Medulla oblongata (tissue), 1 donor: Measurements from ENCODE around the gene CFAP70.
A peak's percentile ranks its signal among the peaks of the same experiment; 100 is the strongest.
"Not testable (repeated sequence)": the region's sequence is repeated elsewhere in the genome, so short reads cannot be mapped to it uniquely, and the experiment has no call there.

Experiments
- DNase-seq: peaks from one replicate; pipeline ENCODE4 v3.0.0-alpha.2; 2015; ENCODE audit errors: extremely low spot score

Gene CFAP70

DNA sequence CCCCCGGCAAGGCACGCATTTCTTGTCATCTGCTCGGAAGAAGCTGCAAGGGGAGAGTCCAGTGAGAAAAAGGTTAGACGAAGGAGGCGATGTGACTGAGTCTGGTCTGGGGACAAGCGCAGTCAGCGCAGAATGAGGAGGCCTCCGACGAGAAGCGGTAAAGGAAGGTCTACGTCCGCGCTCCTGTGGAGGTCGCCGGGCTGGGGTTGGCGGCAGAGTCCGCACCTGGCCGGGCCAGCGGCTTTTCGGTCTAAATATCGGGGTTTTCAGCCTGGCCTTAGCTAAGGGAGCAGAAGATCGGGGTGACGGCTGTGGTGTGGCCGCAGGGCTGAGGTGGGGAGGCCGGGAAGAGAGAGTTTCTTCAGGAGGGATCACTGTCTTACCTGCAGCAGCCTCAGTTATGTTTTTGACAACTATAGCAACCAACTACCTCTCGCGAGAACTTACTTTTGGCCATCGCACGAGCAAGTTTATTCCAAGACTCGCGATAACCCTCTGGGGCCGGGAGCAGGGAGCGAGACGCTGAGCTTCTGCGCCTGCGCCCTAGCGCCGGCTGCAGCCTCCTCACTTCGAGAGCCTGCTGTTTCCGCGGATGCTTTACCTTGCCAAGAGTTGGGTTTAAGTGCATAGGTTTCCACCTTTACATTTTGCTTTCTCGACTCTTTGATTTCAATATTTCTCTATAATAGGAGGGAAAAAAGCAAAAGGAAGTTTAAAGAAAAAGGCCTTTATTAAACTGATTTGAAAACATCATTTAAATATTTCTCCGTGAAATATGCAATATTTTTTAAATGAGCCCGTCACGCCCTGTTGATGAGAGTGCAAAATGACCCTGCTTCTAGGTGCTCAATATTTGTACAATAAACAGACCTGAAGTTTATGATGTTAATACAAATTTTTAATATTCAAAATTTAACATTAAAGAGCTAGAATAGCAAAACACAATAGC lies at the start of gene CFAP70:
CFAP70 (minus strand) TSS at position 534 of the 949 bp plus-strand sequence. CDS start 4,068 bp downstream, outside the sequence.
- DNase-seq: peak; percentile 93

DNA sequence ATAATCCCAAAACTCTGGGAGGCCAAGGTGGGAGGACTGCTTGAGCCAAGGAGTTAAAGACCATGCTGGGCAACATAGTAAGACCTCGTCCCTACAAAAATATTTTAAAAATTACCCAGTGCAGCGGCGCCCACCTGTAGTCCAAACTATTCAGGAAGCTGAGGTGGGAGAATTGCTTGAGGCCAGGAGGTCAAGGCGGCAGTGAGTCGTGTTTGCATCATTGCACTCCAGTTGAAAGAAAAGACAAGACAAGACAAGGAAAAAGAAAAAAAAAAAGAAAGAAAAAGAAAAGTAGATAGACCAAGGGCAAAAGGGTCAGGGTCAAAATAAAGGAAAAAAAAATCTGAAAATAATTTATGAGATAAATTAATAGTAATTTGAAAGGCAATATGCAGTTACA lies 49.4 kb upstream of the CFAP70 start:
- no peak for DNase-seq

DNA sequence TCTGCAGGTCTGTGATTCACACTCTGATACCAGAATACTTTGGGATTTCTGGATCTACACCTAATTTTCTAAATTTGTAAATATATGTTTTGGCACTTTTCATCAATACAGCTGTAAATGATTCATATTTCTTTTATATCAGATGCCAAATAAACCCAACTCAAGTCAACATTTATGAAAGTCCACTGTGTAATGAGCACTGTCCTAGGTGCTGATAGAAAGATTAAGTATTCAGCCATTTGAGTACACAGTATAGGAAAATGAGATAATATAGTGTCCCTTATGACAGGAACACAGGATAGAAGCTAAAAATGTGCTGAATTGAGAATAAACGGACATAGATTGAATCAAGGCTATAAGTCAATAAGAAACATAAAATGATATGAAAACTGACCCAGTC lies 48.8 kb upstream of the CFAP70 start:
- DNase-seq: no peak

DNA sequence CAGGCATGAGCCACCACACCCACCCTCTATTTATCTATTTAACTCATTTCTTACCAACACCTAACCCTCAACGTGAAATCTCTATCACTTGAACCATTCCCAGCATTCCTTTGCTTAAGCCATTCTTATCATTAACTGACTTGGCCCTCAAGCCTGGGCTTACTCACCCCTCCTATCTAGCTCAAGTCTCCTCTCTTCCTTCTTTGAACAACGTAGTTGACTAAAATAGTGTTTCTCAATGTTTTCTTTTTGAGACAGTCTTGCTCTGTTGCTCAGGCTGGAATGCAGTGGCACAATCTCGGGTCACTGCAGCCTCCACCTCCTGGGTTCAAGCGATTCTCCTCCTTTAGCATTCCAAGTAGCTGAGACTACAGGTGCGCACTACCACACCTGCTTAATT lies 48.2 kb upstream of the CFAP70 start:
- DNase-seq: no peak

DNA sequence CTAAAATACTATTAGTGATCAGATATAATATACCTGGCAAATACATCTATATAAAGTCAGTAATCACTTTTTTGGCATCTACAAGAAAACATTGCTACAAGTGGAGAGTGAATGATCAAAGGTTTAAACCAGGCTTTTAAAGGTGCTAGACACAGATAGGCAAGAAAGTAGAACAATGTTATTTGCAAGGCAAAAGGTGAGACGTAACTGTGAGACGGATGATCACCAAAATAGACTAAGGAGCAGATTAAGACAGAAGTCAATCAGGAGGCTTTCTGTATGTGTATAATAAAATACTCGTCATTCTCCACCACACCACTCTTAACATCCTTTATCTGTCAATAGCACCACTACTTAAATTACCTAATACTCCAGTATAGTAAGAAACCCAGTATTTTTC lies 46.9 kb upstream of the CFAP70 start:
- no peak for DNase-seq

DNA sequence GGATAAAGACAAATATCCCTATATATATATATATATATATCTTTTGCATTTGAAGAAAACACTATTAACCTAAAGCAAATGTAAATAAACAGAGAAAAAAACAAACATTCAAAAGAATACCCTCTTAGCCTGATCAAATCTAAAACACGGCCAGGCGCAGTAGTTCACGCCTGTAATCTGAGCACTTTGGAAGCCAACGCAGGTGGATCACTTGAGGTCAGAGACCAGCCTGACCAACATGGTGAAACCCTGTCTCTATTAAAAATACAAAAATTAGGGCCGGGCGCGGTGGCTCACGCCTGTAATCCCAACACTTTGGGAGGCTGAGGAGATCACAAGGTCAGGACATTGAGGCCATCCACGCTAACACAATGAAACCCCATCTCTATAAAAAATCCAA lies 46.0 kb upstream of the CFAP70 start:
- DNase-seq: no peak

DNA sequence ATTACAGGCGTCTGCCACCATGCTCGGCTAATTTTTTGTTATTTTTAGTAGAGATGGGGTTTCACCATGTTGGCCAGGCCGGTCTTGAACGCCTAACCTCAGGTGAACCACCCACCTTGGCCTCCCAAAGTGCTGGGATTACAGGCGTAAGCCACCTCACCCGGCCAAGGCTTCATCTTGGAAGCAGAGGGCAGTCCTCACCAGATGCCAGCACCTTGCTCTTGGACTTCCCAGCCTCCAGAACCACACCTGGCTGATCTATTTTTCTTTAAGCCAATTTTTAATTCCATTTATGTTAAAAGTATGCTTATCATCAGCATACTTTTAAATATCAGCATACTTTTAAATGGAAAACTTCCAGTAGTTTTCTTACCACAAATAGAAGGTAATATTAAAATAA lies 43.0 kb upstream of the CFAP70 start:
- DNase-seq: no peak

DNA sequence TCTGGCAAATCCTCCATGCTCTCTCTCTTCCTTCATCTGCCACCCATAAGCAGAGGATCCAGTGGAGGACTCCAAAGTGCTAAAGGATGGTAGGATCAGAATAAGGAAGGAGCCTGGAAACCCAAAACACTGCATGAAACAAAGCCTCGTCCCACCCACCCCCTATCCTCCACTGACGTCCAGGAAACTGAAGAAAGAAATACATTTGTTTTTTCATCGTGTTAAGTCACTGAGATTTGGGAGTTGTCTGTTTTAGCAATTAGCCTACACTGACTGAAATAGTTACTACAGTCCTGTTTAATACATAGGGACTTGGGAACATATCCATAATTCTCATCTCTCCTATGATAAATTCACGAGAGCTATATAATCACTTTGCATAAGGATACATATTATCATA lies 40.4 kb upstream of the CFAP70 start:
- no peak for DNase-seq

DNA sequence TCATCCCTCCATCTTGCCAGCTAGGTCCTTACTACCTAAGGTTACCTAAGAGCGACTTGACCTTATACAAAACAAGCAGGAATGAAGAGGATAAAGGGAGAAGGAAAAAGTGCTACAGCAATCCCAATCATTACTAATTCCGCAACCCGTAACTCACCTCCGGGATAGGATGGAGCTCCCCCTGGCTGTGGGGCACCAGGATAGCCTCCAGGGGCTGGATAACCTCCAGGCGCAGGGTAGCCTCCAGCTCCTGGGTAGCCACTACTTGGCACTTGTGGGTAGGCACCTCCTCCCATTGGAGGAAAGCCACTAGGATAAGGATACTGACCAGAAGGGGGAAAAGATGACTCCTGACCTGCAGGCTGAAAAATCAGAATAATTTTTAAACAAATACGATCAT lies 39.4 kb upstream of the CFAP70 start:
- no peak for DNase-seq

DNA sequence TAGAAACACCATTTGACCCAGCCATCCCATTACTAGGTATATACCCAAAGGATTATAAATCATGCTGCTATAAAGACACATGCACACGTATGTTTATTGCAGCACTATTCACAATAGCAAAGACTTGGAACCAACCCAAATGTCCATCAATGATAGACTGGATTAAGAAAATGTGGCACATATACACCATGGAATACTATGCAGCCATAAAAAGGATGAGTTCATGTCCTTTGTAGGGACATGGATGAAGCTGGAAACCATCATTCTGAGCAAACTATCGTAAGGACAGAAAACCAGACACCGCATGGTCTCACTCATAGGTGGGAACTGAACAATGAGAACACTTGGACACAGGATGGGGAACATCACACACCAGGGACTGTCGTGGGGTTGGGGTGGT lies 35.7 kb upstream of the CFAP70 start:
- not testable (repeated sequence) for DNase-seq

DNA sequence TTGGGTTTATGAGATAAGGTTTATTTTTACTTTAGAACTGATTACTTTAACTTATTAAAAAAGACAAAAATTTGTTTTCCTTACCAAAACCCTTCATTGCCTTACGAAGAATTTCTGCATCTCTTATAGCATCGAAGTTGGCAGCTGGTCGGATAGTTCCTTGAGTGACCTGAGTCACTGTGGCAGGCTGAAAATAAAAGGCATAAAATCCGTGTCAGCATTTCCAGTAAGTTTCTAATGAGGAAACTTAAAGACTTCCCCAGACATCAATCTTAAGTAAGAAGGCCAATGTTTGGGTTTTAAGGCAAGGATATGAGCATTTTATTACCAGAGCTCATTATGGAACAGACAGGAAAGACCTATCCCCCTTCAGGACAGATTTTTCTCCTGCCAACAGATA lies 29.6 kb upstream of the CFAP70 start:
- DNase-seq: no peak

DNA sequence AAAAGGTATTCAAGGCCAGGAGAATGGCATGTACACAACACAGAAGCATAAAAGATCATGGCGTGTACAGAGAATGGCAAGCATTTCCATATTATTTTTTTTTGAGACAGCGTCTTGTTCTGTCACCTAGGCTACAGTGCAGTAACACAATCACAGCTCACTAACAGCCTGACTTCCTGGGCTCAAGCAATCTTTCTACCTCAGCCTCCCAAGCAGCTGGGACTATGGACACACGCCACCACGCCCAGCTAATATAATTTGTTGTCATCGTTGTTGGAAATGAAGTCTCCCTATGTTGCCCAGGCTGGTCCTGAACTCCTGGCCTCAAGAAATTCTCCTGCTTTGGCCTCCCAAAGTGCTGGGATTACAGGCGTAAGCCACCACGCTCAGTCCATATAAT lies 27.9 kb upstream of the CFAP70 start:
- DNase-seq: no peak

DNA sequence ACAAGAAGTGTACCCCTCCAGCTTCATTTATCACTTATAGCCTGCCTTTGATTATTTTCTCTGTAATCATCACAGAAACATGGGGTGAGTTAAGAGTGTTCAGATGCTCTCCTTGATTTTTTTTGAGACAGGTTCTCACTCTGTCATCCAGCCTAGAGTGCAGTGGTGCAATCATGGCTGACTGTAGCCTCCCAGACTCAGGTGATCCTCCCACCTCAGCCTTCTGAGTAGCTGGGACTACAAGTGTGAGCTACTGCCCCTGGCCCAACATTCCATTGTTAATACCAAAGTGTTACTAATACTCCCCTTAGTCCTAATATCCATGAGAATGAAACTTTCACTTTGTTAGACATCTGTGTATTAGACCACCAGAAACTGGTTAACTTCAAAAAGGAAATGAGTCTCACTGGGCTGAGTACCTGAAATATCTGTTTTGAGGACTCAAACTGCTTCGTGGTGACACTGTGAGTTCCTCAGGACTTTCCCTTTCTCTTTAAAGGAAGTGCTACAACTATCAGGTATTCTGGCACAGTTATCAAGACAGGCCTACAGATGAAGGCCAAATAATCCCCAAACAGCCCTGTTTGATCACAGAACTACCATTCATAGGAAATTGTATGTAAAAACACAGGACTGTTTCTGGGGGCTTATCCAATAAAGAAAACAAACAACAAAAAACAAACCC lies 20.5 kb upstream of the CFAP70 start:
- DNase-seq: no peak

DNA sequence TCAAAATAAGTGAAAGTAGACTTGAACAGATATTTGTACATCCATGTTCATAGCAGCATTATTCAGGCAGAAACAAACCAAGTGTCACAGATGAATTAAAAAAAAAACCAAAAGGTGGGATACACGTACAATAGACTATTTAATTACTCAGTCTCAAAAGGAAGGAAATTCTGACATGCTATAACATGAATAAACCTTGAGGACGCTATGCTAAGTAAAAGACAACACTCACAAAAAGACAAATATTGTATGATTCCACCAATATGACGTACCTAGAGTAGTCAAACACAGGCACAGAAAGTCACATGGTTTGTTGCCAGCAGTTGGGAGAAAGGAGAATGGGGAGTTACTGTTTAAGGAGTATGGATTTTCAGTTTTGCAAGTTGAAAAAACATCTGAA lies 18.0 kb upstream of the CFAP70 start:
- DNase-seq: no peak

DNA sequence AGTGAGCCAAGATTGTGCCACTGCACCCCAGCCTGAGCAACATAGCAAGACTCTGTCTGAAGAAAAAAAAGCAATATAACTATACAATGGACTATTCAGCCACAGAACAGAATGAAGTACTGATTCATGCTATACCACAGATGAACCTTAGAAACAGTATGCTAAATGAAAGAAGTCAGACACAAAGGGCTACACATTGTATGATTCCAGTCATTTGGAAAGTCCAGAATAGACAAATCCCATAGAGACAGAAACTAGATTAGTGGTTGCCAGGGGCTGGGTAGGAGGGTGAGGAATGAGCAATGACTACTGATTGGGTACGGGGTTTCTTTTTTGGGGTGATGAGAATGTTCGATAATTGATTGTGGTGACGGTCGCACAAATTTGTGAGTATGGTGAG lies 9.6 kb upstream of the CFAP70 start:
- peak; percentile 90 for DNase-seq

DNA sequence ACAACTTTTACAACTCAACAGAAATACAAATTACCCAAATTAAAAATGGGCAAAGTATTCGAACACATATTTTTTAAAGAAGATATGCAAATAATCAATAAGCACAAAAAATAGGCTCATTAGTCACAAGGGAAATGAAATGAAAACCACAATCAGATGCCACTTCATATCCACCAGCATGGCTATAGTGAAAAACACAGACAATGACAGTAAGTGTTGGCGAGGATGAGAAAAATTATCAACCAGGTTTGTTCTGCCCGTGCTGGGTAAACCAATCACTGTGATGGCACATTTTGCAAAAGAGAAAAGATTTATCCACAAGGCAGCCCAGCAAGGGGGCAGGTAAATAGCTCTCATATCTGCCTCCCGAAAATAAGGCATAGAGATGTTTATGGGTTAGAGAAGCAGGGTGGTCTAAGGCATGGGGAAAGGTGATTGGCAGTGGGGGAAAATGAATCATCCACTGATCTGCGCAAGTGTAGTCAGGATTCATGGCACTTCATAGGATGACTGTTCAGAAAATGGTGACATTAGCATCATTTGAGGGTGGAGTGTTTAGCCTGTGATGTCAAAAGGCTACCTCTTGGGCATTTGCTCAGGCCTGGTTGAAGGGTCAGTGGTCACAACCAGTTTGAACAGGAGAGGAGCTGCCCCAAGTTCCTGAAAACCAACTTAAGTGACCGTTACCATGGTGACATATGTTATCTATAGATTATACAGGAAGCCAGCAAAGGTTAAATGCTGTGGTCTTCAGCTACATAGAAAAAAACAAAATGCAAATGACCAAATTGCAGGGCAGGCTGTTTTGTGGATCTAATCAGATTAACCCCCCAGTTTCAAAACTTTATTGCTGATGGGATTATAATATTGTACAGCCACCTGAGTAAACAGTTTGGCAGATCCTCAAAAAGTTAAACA lies 8.0 kb upstream of the CFAP70 start:
- no peak for DNase-seq

DNA sequence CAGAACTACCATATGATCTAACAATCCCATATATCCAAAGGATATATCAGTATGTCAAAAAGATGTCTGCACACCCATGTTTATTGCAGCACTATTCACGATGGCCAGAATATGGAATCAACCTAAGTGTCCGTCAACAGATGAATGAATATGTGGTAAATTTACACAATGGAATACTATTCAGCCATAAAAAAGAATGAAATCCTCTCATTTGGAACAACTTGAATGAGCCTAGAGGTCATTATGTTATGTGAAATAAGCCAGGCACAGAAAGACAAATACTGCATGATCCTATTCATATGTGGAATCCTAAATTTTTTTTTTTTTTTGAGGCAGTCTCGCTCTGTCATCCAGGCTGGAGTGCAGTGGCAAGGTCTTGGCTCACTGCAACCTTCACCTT lies 6.3 kb upstream of the CFAP70 start:
- no peak for DNase-seq

DNA sequence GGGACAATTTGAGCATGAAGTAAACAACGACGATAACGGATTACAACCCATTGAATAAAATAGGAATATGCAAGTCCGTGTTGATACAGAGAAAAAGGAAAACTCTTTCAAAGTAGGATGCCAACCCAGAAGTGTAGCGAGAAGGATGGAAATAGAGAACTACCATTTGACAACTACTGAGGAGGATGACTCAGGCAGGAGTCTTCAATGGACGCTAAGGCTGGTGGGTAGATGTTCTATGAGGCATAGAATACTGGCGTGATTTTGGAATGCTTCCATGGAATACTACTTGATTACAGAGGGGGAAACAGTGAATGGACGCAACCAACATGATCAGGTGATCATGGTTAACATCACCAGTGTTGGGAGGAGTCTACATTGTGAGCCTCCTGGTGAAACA lies 828 bp upstream of the CFAP70 start:
- DNase-seq: no peak

DNA sequence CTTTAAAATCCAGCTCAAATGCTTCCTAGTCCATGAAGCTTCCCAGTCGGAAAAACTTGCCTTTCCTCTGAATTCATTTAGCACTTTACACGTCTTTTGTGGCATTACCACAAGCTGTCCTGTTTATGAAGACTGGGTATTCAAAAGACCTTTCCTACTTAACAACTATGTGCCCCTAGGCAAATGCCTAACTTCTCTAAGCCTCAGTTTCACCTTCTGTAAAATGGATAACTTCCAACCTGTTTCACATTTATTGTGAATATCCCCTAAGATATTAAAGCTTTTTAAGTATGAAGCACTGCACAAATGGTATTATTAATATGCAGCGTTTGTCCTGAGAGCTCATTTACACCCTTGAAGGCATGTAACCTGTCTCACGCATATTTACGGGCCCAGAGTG lies 843 bp downstream of the CFAP70 start:
- no peak for DNase-seq

DNA sequence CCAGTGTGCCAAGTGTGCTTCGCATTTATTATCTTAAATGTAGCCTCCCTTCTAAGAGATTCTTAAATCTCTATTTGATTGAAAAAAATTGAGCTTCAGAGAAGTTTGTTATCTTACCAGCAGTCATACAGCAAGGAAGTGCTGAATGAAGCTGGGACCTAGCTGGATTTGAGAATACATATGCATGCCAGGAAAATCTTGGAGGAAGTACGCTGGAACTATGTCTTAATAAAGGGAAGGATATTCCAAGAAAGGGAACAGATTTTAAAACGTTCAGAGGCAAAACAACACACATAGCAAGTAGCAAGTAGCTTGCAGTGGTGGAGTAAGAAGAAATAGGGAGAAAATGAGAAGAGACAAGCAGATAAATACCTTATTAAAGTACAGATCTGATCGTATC lies 1.5 kb downstream of the CFAP70 start:
- no peak for DNase-seq

DNA sequence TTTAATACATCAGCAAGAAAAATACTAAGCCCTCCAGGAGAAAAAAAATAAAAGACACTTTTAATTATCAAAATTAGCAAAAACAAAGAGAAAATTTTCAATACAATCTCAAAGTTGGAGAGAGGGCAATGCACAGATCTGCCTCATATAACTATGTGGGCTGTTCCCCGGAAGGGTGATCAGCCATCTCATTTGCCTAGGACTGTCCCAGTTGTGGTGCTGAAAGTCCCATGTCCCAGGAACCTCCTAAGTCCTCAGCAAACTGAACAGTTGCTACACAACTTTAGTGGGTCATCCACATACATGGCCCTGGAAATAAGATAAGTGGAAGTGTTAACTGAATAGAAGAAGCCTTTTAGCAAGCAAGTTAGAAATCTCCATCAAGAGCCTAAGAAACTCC lies 14.4 kb downstream of the CFAP70 start:
- DNase-seq: no peak

DNA sequence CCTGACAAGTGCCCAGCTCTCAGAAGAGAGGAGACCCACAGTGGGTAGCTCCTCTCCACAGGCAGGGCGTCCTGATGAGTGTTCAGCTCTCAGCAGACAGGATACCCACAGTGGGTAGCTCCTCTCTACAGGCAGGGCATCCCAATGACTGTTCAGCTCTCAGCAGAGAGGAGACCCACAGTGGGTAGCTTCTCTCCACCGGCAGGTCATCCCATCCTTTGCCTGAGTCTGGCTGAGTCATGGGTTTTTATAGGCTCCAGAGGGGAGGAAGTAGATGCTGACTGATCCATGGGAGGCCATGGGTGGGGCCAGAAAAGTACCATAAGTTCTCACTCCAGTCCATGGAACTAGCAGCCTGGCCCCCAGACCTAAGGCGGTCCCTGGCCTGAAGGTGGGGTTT lies 18.5 kb downstream of the CFAP70 start:
- no peak for DNase-seq
